Measurements from ENCODE around the gene HIBADH.

- TF ChIP-seq ZNF114 (tag by site-specific recombination; IDR thresholded peaks at IDR 0.05) (no peak), ZNF76 (tag by site-specific recombination; IDR thresholded peaks at IDR 0.05; ENCODE audit: borderline replicate concordance, low read depth) (no peak), HOXA7 (CRISPR knock-in tag; IDR thresholded peaks at IDR 0.05; ENCODE audit: borderline replicate concordance) (no peak), ZNF610 (tag by site-specific recombination; IDR thresholded peaks at IDR 0.05; ENCODE audit: borderline replicate concordance) (no peak), CTCF (tag by site-specific recombination; IDR thresholded peaks at IDR 0.05) (no peak), ZNF639 (tag by site-specific recombination; IDR thresholded peaks at IDR 0.05) (no peak)
Measured at GRCh38 chr7:27501001-27501400, 161.7 kb downstream of the HIBADH start.

All from HEK293 (cell line).